RCC 7860 (cell line): ENCODE results near the gene MED1.
"Not testable (repeated sequence)": the region's sequence is repeated elsewhere in the genome, so short reads cannot be mapped to it uniquely, and the experiment has no call there.

ENCODE experiments used
- DNase-seq: peaks from one replicate; pipeline ENCODE4 v3.0.0-alpha.2; 2015; ENCODE audit warnings: low spot score
- FAIRE-seq: peaks from 2 replicates; lab custom pipeline; 2012; peaks lifted over from hg19 to GRCh38; lab: Jason Lieb, UNC

MED1 gene

DNA sequence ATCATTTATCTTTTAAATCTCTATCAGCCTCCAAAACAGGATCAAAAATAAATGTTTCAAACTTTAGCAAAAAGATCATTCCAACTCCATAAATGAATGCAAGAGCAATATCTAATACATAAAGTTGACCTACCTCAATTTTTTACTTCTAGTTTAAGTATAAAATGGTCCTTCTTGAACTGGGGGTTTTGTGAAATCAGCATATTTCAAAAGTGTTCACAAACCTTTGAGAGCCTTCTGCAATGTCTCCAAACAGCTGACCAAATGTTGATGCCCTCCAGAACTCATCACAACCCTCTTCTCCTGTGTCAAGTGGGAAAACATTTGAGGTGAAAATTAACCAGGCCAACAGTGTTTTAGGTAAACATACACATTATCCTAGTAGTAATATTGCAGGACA is 7.7 kb downstream of the MED1 start:
- DNase-seq (no peak), FAIRE-seq (no peak)

- DNase-seq, FAIRE-seq: not testable (repeated sequence)
Observed at GRCh38 chr17:39439868-39440267, 11.2 kb downstream of the MED1 start.

DNA sequence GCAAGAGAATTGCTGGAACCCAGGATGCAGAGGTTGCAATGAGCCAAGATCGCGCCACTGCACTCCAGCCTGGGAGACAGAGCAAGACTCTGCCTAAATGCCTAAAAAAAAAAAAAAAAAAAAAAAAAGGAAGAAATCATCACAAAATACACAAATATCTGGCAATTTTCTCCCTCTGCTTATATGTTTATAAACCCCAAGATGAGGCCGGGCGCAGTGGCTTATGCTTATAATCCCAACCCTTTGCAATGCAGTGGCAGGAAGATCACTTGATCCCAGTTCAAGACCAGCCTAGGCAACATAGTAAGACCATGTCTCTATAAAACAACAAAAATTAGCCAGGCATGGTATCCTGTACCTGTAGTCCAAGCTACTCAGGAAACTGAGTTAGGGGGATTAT is 21.5 kb downstream of the MED1 start:
- DNase-seq (no peak), FAIRE-seq (no peak)

DNA sequence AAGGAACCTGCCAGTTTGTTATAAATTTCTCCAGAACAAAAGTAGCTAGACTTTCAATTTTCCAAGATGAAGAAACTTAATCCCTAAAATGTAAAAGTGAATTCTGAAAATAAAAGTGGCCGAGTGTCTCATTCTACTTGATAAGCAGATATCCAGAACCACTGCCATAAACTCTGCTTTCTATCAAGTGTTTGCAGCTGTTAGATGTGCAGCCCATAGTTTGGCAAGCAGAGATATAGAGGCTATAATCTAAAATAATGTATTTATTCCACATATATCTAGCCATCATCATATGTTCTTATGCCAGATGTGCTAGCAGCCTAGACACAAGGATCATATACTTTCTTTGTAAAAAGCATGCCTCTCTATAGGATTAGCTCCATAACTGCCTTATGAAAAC is 34.9 kb downstream of the MED1 start:
- no peak for DNase-seq
- FAIRE-seq: no peak

GRCh38 chr17:39410279-39410678 is 40.8 kb downstream of the MED1 start:
- no peak for FAIRE-seq

GRCh38 chr17:39408360-39408759 is 42.7 kb downstream of the MED1 start:
- no peak for FAIRE-seq

More at GRCh38 chr17:39410279-39410678, 40.8 kb downstream of the MED1 start:
- no peak for DNase-seq

GRCh38 chr17:39406951-39407350 is 44.1 kb downstream of the MED1 start:
- FAIRE-seq (no peak), DNase-seq (no peak)

More at GRCh38 chr17:39408360-39408759, 42.7 kb downstream of the MED1 start:
- no peak for DNase-seq

- DNase-seq (no peak), FAIRE-seq (no peak)
Observed at GRCh38 chr17:39405436-39405835, 45.6 kb downstream of the MED1 start.

GRCh38 chr17:39404542-39405378 is 46.3 kb downstream of the MED1 start:
- DNase-seq: peak; percentile 64
- FAIRE-seq: peak; percentile 78

DNA sequence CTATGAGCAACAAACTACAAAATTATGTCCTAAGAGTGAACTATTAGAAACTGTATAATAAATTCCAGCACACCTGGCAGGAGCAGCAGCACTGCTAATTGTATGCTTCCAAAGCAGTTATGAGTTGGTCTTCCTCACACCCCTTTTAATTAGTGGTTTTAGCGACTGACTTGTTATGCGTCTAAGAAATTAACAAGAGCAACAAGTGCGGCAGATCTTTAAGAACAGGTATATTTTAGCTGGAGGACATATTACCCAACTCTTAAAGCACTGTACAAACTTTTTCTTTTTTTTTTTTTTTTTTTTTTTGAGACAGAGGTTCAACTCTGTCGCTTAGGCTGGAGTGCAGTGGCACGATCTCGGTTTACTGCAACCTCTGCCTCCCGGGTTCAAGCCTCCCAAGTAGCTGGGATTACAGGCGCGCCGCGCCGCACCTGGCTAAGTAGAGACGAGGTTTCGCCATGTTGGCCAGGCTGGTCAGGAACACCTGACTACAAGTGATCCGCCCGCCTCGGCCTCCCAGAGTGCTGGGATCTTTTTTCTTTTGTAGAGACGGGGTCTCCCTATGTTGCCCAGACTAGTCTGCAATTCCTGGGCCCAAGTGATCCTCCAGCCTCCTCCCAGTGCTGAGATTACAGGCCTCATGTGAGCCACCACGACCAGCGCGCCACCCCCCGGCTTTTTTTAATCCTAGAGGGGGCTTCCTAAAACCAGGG is 48.0 kb downstream of the MED1 start:
- FAIRE-seq (no peak), DNase-seq (no peak)

GRCh38 chr17:39402244-39402889 is 48.7 kb downstream of the MED1 start:
- FAIRE-seq (peak; percentile 66), DNase-seq (peak; percentile 83)

- FAIRE-seq: no peak
- peak; percentile 60 for DNase-seq
Observed at GRCh38 chr17:39401412-39402243, 49.4 kb downstream of the MED1 start, which contains the start of gene FBXL20. Gene FBXL20, minus strand, starts transcription at chr17:39401626. Its CDS starts 224 bp downstream, at chr17:39401402.

GRCh38 chr17:39400547-39401411 is 50.3 kb downstream of the MED1 start:
- FAIRE-seq (no peak), DNase-seq (no peak)

DNA sequence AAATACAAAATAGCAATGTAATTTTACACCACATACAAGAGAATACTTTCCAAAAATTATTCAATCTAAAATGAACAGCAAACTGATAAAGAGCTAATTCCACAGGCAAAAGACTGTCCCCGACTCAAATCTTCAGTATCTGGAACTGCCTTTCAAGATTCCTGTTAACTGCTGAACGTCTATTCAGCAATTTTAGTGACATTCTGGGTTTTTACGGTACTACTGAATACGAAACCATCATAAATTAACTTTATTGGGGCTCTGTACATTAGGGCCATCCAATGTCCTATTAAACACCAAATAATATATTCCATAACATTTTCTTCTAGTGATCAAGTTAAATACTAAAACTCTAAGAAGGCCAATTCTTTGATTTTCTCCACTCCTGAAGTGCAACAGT is 51.3 kb downstream of the MED1 start:
- no peak for FAIRE-seq
- DNase-seq: no peak

DNA sequence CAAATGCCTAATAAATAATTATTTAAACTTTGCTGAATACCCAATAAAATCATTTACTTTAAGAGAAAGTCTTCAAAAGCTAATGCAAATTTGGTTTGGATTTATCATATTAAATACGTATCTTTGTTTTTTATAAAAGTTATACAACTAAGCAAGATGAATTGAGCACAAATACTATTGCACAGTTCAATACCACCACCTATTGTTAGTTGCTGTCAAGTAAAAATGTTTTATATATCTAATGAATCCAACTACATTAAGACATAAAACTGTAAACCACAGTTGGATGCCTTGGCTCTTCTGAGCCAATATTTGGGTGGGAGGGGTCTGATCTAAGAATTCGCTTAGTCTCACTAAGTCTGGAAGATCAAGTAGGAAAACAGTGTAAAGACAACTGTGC is 57.3 kb downstream of the MED1 start:
- FAIRE-seq: no peak

DNA sequence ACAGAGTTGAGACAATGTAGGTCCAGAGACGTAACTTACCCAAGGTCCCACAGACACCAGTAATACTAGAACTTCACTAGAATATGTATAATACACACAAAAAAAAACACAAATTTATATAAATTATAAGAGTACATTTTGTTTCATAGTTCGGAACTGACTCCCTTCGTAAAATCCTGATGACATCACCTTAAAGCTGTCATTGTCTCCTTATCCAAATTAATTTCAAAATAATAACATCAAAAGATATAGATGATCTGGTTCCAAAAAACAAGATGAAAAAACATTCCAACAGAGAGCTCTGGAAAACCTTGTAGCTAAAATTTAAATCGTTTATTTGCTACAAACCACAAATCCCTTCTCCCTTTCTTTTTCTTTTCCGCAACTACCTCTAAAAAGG is 59.6 kb downstream of the MED1 start:
- FAIRE-seq (no peak), DNase-seq (no peak)

More for the DNA sequence above, 57.3 kb downstream of the MED1 start:
- no peak for DNase-seq

DNA sequence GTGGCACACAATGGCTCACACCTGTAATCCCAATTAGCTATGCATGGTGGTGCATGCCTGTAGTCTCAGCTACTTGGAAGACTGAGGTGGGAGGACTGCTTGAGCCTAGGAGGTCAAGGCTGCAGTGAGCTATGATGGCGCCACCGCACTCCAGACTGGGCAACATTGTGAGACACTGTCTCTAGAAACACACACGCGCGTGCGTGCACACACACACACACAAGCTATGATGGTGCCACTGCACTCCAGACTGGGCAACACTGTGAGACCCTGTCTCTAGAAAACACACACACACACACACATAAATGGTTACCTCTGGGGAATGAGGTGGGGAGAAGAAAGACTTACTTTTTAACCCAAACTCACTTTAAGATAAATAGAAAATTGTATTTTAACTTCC is 66.0 kb downstream of the MED1 start:
- DNase-seq (no peak), FAIRE-seq (no peak)

DNA sequence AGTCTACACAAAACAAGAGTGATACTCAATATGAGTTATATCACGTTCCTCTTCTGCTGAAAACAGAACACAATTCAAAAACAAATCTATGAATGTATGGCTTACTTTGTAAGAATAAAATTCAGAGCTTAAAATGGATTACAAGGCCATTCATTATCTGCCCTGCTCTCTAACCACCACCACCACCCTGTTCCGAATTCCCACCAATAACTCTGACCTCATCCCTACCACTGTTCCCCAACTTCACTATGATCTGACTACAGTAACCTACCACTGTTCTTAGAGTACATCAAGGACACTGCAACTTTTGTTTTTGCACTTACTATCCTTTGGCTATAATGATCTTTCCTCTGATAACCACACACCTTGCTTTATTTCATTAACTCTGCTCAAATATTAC is 70.9 kb downstream of the MED1 start:
- FAIRE-seq: no peak
- DNase-seq: no peak

- no peak for FAIRE-seq
- DNase-seq: no peak
Observed at GRCh38 chr17:39376434-39376833, 74.6 kb downstream of the MED1 start.

DNA sequence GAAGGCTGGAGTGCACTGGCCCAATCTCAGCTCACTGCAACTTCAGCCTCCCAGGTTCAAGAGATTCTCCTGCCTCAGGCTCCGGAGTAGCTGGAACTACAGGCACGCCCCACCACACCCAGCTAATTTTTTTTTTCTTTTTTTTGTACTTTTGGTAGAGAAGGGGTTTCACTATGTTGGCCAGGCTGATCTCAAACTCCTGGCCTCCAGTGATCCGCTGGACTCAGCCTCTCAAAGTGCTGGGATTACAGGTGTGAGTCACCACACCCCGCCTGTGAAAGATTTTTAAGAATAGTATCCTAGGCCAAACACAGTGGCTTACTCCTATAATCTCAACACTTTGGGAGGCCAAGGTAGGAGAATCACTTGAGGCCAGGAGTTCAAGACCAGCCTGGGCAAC is 83.3 kb downstream of the MED1 start:
- DNase-seq, FAIRE-seq: not testable (repeated sequence)
